ENCODE results near the gene SLC9A7.

DNA sequence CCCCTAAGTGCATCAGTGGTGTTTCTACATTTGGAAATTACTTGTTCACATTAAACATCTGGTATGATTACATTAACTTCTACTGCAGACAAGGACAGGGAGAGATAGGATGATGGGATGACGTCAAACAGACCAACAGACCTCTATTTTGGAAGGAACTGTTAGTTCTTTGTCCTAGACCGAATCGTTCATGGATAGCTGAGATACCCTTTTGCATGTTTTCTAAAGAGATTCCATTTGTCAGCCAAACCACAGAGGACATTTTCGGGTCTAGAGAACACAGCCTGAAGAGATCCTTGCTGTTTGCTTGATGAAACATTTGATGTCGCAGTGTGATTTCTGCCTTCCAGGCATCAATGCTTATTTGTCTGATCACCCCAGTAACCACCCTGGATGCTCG, 157.6 kb downstream of the SLC9A7 start:
- TF ChIP-seq, protein P1, sequence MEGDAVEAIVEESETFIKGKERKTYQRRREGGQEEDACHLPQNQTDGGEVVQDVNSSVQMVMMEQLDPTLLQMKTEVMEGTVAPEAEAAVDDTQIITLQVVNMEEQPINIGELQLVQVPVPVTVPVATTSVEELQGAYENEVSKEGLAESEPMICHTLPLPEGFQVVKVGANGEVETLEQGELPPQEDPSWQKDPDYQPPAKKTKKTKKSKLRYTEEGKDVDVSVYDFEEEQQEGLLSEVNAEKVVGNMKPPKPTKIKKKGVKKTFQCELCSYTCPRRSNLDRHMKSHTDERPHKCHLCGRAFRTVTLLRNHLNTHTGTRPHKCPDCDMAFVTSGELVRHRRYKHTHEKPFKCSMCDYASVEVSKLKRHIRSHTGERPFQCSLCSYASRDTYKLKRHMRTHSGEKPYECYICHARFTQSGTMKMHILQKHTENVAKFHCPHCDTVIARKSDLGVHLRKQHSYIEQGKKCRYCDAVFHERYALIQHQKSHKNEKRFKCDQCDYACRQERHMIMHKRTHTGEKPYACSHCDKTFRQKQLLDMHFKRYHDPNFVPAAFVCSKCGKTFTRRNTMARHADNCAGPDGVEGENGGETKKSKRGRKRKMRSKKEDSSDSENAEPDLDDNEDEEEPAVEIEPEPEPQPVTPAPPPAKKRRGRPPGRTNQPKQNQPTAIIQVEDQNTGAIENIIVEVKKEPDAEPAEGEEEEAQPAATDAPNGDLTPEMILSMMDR (IDR thresholded peaks at IDR 0.05) = no peak
- TF ChIP-seq POLR2A (IDR thresholded peaks at IDR 0.05) = no peak

Data from transverse colon (tissue), 3 donors.